Kidney (tissue), 14 donors: ENCODE results near the gene DNAJA3. TPM values are rescaled to one million over a fixed set of nuclear protein-coding genes. Genes with fewer than 3 reads are reported as not detected.

Source experiments
- DNase-seq, 5 donors: peaks; one replicate each; pipeline ENCODE4 v3.0.0-alpha.2; 2013 to 2020
- FAIRE-seq: peaks from 2 replicates; lab custom pipeline; 2012; peaks lifted over from hg19 to GRCh38; lab: Jason Lieb, UNC
- H3K27ac ChIP-seq, 2 donors: one replicate each; pipeline ENCODE4 v1.7.0; 2013; ENCODE audit warnings: low read depth in 2 of 2, low read length in 2 of 2, inconsistent platforms in 1 of 2
- H3K27me3 ChIP-seq: one replicate; pipeline ENCODE4 v1.7.1; 2013; ENCODE audit warnings: low read length, inconsistent platforms; ENCODE audit not compliant: control insufficient read depth, insufficient read depth
- H3K36me3 ChIP-seq, 3 donors: one replicate each; pipeline versions ENCODE4 v1.7.0 to v1.7.1; 2013; ENCODE audit warnings: low read length in 3 of 3, control low read depth in 1 of 3, inconsistent platforms in 1 of 3; ENCODE audit not compliant: insufficient read depth in 3 of 3, control insufficient read depth in 2 of 3
- H3K4me1 ChIP-seq, 3 donors: one replicate each; pipeline versions ENCODE4 v1.7.0 to v1.7.1; 2013; ENCODE audit warnings: low read length in 3 of 3, inconsistent platforms in 1 of 3, low read depth in 1 of 3; ENCODE audit not compliant: control insufficient read depth in 2 of 3, insufficient read depth in 2 of 3
- H3K4me3 ChIP-seq, 3 donors: one replicate each; pipeline versions ENCODE4 v1.7.0 to v1.8.1; 2013; ENCODE audit warnings: low read length in 3 of 3, control low read depth in 1 of 3, inconsistent platforms in 1 of 3
- H3K9ac ChIP-seq, 3 donors: one replicate each; pipeline versions ENCODE4 v1.7.0 to v1.7.1; 2013; ENCODE audit warnings: low read length in 3 of 3, control low read depth in 1 of 3, inconsistent platforms in 1 of 3
- H3K9me3 ChIP-seq, 3 donors: one replicate each; pipeline versions ENCODE4 v1.7.0 to v1.7.1; 2013; ENCODE audit warnings: low read length in 3 of 3, control low read depth in 1 of 3, inconsistent platforms in 1 of 3; ENCODE audit not compliant: control insufficient read depth in 2 of 3, insufficient read depth in 1 of 3
- intact Hi-C: fragments of 100-400 bp; cut with DNase I; formaldehyde crosslinking; loops from one replicate; pipeline ENCODE4 v1.11.1; 2022
- polyA plus RNA-seq: library from polyadenylated mRNA; stranded (reverse); fragments of 350-450 nt; fragmentation: Illumina TruSeq; extraction: RNeasy Lipid Tissue Mini Kit (QIAGEN cat#74804); gene quantifications from one replicate; pipeline ENCODE4 v1.2.3, GENCODE V29; 2014; ENCODE audit warnings: low read depth, low replicate concordance; ENCODE audit not compliant: insufficient read depth
- total RNA-seq: library from RNA; stranded (reverse); fragmentation: NEBNext Ultra II Directional; extraction: Animal tissue kit (Norgen Biotek cat#: 25700); gene quantifications from one replicate; pipeline ENCODE4 v1.2.1, GENCODE V29; 2021
- TF ChIP-seq, protein P1 (sequence below): IDR thresholded peaks from 3 replicates; pipeline ENCODE4 v1.5.1; 2012; ENCODE audit warnings: mild to moderate bottlenecking, moderate library complexity, borderline replicate concordance; ENCODE audit not compliant: insufficient read depth; ENCODE audit errors: extremely low read depth
- donor health status: control.
- donor health status: control.
- donor health status: control.
- donor health status: control.
- donor health status: control.
- donor health status: DM: yes; HTN: yes; CAD: no.
- donor health status: Normal renal cell carcinoma (clear cell type).

The DNAJA3 gene
- total and polyA plus RNA-seq, 2 donors from 2014 or later, result 41.1 to 49.4 TPM

DNA sequence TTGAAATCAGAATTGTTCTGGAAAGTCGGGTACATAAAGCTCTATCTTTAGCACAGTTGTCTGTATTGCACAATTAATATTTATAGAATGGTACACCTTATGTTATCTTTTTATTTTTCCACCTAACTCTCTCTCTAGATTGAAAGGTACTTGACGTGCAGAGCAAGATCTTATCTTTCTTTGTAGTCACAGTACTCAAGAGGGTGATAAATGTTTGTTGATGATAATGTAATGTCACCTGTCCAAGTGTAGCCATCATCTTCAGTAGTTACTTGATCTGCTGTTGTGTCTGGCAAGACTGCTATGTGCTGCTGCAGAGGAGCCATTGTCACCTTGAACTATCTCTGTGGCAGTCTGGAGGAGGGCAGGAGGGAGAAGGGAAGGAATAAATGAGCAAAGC, 55.9 kb downstream of the DNAJA3 start:
- peaks cover 0 to 5% (median 3%) of the 10 kb centered on the region in 3 donors for H3K36me3 ChIP-seq
- H3K27ac ChIP-seq, result no peak overlapping the region
- DNase-seq (no peak), FAIRE-seq (no peak)
- TF ChIP-seq, protein P1, sequence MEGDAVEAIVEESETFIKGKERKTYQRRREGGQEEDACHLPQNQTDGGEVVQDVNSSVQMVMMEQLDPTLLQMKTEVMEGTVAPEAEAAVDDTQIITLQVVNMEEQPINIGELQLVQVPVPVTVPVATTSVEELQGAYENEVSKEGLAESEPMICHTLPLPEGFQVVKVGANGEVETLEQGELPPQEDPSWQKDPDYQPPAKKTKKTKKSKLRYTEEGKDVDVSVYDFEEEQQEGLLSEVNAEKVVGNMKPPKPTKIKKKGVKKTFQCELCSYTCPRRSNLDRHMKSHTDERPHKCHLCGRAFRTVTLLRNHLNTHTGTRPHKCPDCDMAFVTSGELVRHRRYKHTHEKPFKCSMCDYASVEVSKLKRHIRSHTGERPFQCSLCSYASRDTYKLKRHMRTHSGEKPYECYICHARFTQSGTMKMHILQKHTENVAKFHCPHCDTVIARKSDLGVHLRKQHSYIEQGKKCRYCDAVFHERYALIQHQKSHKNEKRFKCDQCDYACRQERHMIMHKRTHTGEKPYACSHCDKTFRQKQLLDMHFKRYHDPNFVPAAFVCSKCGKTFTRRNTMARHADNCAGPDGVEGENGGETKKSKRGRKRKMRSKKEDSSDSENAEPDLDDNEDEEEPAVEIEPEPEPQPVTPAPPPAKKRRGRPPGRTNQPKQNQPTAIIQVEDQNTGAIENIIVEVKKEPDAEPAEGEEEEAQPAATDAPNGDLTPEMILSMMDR, result no peak
- no peaks in the 10 kb centered on the region for H3K27me3 ChIP-seq
- peaks cover 0 to 11% (median 6%) of the 10 kb centered on the region in 3 donors for H3K4me1 ChIP-seq
- intact Hi-C loops, result no loop called here
- H3K4me3 ChIP-seq, result no peak overlapping the region
- H3K9me3 ChIP-seq, result no peaks in the 10 kb centered on the region
- no peak overlapping the region for H3K9ac ChIP-seq

DNA sequence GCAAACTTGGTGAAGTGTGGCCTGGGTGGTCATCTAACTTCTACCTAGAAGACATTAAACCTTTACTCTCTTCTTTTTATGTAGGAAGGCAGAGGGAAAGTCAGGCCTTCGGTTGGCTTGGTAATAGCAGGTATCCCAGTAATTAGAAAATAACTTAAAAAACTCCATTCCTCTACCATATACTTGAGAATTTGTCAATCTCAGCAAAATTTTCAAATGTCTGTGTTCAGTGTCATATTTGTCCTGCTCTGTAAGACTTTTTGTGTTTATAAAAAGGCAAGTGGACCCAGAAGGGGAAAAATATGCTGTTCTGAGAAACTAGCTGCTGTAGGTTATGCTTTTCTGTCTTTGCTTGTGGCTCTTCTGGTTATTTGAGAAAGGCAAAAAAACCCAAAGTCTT, 56.3 kb downstream of the DNAJA3 start:
- intact Hi-C loops, result no loop called here
- FAIRE-seq, result no peak
- Histone ChIP-seq H3K4me3 (no peak overlapping the region), H3K4me1 (peaks cover 0 to 16% (median 9%) of the 10 kb centered on the region in 3 donors), H3K9ac (no peak overlapping the region), H3K27me3 (no peaks in the 10 kb centered on the region), H3K27ac (peak overlapping the region in 1 of 2 donors; percentile 14), H3K36me3 (peaks cover 0 to 6% (median 5%) of the 10 kb centered on the region in 3 donors), H3K9me3 (no peaks in the 10 kb centered on the region)
- TF ChIP-seq, protein P1, result no peak
- no peak for DNase-seq

DNA sequence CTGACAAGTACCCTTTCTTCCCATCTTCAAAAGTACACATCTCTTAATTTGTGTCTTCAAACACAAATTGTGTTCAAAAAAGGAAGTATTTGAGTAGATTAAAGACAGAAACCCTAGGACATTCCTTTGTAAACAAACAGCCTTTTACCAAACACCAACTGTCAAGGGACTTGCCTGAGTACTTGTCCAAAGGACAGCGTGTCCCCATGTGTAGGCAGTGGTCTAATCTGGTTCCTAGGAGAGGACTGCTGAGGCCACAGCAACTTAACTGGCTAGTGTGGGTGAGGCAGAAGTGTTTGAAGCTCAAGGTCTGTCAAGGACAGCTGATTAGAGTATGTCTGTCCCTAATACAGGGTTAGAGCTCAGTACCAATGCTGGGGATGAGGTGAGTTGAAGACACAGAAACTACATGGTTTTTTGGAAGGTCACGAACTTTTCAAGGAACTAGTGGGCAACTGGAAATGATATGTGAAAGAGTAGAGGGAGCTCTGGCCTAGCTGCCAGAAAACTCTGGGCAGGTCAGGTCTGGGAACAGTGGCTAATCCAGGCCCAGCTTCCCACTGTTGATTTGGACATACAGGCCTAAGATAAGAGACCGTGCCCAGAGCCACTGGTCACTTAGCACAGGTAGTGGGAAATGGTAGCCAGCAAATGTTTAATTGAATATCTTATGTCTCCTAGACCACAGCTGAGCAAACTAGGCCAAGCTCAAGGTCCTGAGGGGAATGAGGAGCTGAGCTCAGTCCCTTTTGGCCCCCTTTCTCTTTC, 60.6 kb downstream of the DNAJA3 start:
- Histone ChIP-seq H3K4me3 (no peak overlapping the region), H3K27me3 (no peaks in the 10 kb centered on the region), H3K9me3 (no peaks in the 10 kb centered on the region), H3K4me1 (peaks cover 0 to 28% (median 21%) of the 10 kb centered on the region in 3 donors), H3K27ac (peak overlapping the region; percentile 72 to 77), H3K36me3 (peaks cover 0 to 6% (median 5%) of the 10 kb centered on the region in 3 donors), H3K9ac (peak overlapping the region in 1 of 3 donors; percentile 37)
- intact Hi-C loops, result no loop called here
- TF ChIP-seq, protein P1, result no peak
- FAIRE-seq (no peak), DNase-seq (no peak)
